Mesendoderm (in vitro differentiated cells): Measurements from ENCODE around the gene CPNE5. TPM values are rescaled to one million over a fixed set of nuclear protein-coding genes. Genes with fewer than 3 reads are reported as not detected.

ENCODE experiments used
- DNase-seq: peaks from one replicate; pipeline ENCODE4 v3.0.0; 2013
- H2AK5ac ChIP-seq: 2 replicates; pipeline ENCODE4 v1.6.1; 2013; ENCODE audit warnings: low read length, inconsistent platforms
- H2BK120ac ChIP-seq: 2 replicates; pipeline ENCODE4 v1.6.1; 2013; ENCODE audit warnings: low read depth, mild to moderate bottlenecking, low read length, moderate library complexity, mixed read lengths
- H2BK15ac ChIP-seq: replicated peaks from 2 replicates; pipeline ENCODE4 v1.6.1; 2013; ENCODE audit warnings: low read depth, mild to moderate bottlenecking, moderate library complexity
- H2BK5ac ChIP-seq: 2 replicates; pipeline ENCODE4 v1.6.1; 2013; ENCODE audit warnings: low read length, inconsistent platforms
- H3K18ac ChIP-seq: 2 replicates; pipeline ENCODE4 v1.6.1; 2013; ENCODE audit warnings: mild to moderate bottlenecking, low read length, mixed read lengths
- H3K23ac ChIP-seq: one replicate; pipeline ENCODE4 v1.6.1; 2013; ENCODE audit warnings: low read length
- H3K27ac ChIP-seq: 2 replicates; pipeline ENCODE4 v1.5.1; 2013; ENCODE audit warnings: low read depth, mild to moderate bottlenecking, inconsistent platforms, low read length, moderate library complexity
- H3K27me3 ChIP-seq: 2 replicates; pipeline ENCODE4 v1.6.1; 2013; ENCODE audit warnings: low read length, control low read depth, mild to moderate bottlenecking, inconsistent platforms; ENCODE audit not compliant: insufficient read depth, poor library complexity
- H3K36me3 ChIP-seq: 2 replicates; pipeline ENCODE4 v1.6.1; 2013; ENCODE audit warnings: low read length, inconsistent platforms; ENCODE audit not compliant: control insufficient read depth, insufficient read depth
- H3K4ac ChIP-seq: one replicate; pipeline ENCODE4 v1.6.1; 2013; ENCODE audit warnings: low read depth, mild to moderate bottlenecking, low read length, moderate library complexity
- H3K4me1 ChIP-seq: 2 replicates; pipeline ENCODE4 v1.6.1; 2013; ENCODE audit warnings: low read depth, low read length, inconsistent platforms; ENCODE audit not compliant: control insufficient read depth
- H3K4me2 ChIP-seq: 2 replicates; pipeline ENCODE4 v1.6.1; 2013; ENCODE audit warnings: low read length
- H3K4me3 ChIP-seq: 2 replicates; pipeline ENCODE4 v1.5.1; 2013; ENCODE audit warnings: mild to moderate bottlenecking, low read length
- H3K56ac ChIP-seq: one replicate; pipeline ENCODE4 v1.6.1; 2013; ENCODE audit warnings: low read length
- H3K79me1 ChIP-seq: 2 replicates; pipeline ENCODE4 v1.6.1; 2013; ENCODE audit warnings: low read length, inconsistent platforms
- H3K79me2 ChIP-seq: 2 replicates; pipeline ENCODE4 v1.6.1; 2013; ENCODE audit warnings: mild to moderate bottlenecking, low read length; ENCODE audit not compliant: control insufficient read depth, insufficient read depth
- H3K9ac ChIP-seq: 2 replicates; pipeline ENCODE4 v1.6.1; 2013; ENCODE audit warnings: low read length, inconsistent platforms
- H4K5ac ChIP-seq: one replicate; pipeline ENCODE4 v1.6.1; 2013; ENCODE audit warnings: low read length
- H4K8ac ChIP-seq: one replicate; pipeline ENCODE4 v1.6.1; 2013; ENCODE audit warnings: low read depth, mild to moderate bottlenecking, control low read depth, low read length, moderate library complexity
- WGBS: extraction: QIAGEN DNeasy Blood & Tissue Kit; methylation state at CpG from one replicate; pipeline ENCODE4 v1.1.7; 2013; ENCODE audit warnings: low lambda C conversion rate, missing lambda C conversion rate; ENCODE audit not compliant: insufficient coverage; ENCODE audit errors: extremely low coverage; 5-methylcytosine and 5-hydroxymethylcytosine counted together
- polyA plus RNA-seq, 2 experiments: library from polyadenylated mRNA; stranded (reverse); fragments of 200-250 nt; gene quantifications; one replicate each; pipeline ENCODE4 v1.2.3, GENCODE V29; 2013

Gene CPNE5
- 0.10 TPM for polyA plus RNA-seq (2013, experiment 1 of 2)
- 0.17 TPM for polyA plus RNA-seq (2013, experiment 2 of 2)

DNA sequence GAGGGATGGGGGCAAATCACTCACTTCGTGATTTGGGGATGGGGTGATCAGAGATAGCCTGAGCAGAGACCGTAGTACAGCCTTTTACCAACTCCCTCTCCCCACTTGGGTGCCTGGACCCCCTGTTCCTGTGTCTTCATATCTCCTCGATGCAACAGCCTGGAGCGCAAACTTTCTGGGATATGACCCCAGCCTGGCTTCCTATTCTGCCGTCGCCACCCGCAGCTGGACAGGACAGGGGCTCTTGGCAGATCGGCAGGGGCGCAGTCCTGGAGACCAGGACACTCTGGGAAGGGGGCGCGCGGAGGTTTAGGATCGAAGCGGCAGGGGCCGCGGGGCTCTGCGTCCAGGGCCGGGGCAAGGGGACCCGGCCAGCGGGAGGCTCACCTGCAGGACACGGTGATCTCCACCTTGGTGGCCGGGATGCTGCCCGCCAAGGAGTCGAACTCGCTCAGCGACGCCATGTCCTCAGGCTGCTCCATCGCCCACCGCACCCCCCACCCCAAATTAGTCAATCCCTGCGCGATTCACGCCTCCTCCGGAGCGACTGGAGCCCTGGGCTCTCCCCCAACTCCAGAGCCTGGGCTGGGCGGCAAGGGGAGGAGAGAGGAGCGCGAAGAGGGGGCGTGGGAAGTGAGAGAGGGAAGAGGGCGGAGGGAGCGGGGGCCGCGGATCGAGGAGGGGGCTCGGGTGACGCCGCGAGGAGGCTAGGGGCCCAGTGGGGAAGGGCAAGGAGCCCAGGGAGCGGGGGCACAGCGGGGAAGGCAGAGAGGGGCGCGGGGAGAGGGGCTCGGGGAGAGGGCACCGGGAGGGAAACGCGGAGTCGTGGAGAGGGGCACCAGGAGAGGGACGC lies at the start of gene CPNE5:
Gene CPNE5, minus strand, starts transcription at position 549 of the 853 bp plus-strand sequence. Its CDS starts 67 bp downstream, at position 482.
- no CpG with 5 or more reads among the region's 57 CpGs for WGBS
- Histone ChIP-seq H3K79me1 (no peaks in the 10 kb centered on the region), H3K27me3 (peaks cover 19% of the 10 kb centered on the region), H3K9ac (peak within 1 kb of the TSS; percentile 64), H3K4ac (no peak within 1 kb of the TSS), H2AK5ac (no peak within 1 kb of the TSS), H2BK15ac (no peak within 1 kb of the TSS), H3K56ac (peak within 1 kb of the TSS; percentile 73), H3K23ac (peak within 1 kb of the TSS; percentile 16), H3K4me3 (peak within 1 kb of the TSS; percentile 15), H3K27ac (no peak within 1 kb of the TSS), H2BK120ac (no peak within 1 kb of the TSS), H4K8ac (no peak within 1 kb of the TSS), H2BK5ac (no peak within 1 kb of the TSS), H3K36me3 (no peaks in the 10 kb centered on the region), H3K18ac (no peak within 1 kb of the TSS), H3K4me1 (no peaks in the 10 kb centered on the region), H3K4me2 (peak within 1 kb of the TSS; percentile 91), H4K5ac (no peak within 1 kb of the TSS), H3K79me2 (no peaks in the 10 kb centered on the region)
- peak; percentile 35 for DNase-seq

DNA sequence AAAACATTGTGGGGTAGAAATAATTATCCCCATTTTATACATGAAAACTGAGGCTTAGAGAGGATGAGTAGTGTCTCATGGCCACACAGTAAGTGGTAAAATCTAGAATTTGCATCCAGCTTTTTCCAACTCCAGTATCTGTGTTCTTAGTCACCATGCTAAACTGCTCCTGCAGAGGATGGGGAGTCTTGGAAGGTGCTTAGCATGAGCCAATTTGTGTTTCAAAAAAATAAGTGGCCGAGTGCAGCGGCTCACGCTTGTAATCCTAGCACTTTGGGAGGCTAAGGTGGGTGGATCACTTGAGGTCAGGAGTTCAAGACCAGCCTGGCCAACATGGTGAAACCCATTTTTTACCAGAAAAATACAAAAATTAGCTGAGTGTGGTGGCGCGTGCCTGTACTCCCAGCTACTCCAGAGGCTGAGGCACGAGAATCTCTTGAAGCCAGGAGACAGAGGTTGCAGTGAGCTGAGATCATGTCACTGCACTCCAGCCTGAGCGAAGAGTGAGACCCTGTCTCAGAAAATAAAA lies 48.9 kb upstream of the CPNE5 start:
- DNase-seq, result no peak
- Histone ChIP-seq H3K9ac (no peak overlapping the region), H3K79me1 (peaks cover 2% of the 10 kb centered on the region), H3K18ac (no peak overlapping the region), H3K79me2 (no peaks in the 10 kb centered on the region), H3K4me1 (no peaks in the 10 kb centered on the region), H3K23ac (no peak overlapping the region), H2BK120ac (no peak overlapping the region), H3K4me3 (no peak overlapping the region), H3K56ac (no peak overlapping the region), H2BK15ac (no peak overlapping the region), H4K8ac (no peak overlapping the region), H3K4ac (no peak overlapping the region), H3K27me3 (peaks cover 2% of the 10 kb centered on the region), H2BK5ac (no peak overlapping the region), H3K36me3 (no peaks in the 10 kb centered on the region), H3K4me2 (no peak overlapping the region), H4K5ac (no peak overlapping the region), H3K27ac (no peak overlapping the region), H2AK5ac (no peak overlapping the region)
- no CpG with 5 or more reads among the region's 7 CpGs for WGBS

DNA sequence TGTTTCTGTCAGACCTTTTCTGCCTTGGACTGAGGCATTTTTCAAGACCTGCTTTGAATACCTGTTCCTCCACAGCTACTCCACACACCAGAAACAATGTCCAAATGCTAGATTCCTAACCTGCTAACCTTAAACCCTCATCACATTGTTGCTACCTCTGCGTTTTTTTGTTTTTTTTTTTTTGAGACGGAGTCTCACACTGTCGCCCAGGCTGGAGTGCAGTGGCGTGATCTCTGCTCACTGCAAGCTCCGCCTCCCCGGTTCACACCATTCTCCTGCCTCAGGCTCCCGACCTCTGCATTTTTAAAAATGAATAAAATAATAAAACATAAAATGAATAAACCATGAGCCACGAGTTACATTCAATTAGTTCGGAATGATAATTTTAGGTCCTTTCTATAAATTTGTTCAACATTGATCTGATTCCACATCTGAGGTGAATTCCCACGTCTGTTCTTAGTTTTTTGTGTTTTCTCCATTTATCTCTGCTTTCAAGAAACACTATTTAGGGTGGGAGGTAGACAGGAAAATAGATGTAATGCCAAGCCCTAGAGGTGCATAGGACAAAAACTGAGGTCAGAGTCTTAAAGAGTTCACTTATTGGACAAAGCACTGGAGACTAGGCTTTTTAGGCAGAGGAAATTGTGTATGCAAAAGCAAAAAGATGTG lies 47.8 kb upstream of the CPNE5 start:
- no peak overlapping the region for H3K4ac ChIP-seq
- DNase-seq, result no peak
- H3K4me2 ChIP-seq, result no peak overlapping the region
- H3K27me3 ChIP-seq, result no peaks in the 10 kb centered on the region
- peaks cover 2% of the 10 kb centered on the region for H3K79me1 ChIP-seq
- H4K5ac ChIP-seq, result no peak overlapping the region
- H3K4me3 ChIP-seq, result no peak overlapping the region
- H2BK15ac ChIP-seq, result no peak overlapping the region
- no CpG with 5 or more reads among the region's 10 CpGs for WGBS
- no peak overlapping the region for H2AK5ac ChIP-seq
- H3K18ac ChIP-seq, result no peak overlapping the region
- H3K36me3 ChIP-seq, result no peaks in the 10 kb centered on the region
- no peak overlapping the region for H3K27ac ChIP-seq
- H3K9ac ChIP-seq, result peak overlapping the region; percentile 40
- H3K23ac ChIP-seq, result no peak overlapping the region
- no peak overlapping the region for H2BK120ac ChIP-seq
- no peaks in the 10 kb centered on the region for H3K79me2 ChIP-seq
- no peaks in the 10 kb centered on the region for H3K4me1 ChIP-seq
- peak overlapping the region; percentile 34 for H3K56ac ChIP-seq
- H4K8ac ChIP-seq, result no peak overlapping the region
- no peak overlapping the region for H2BK5ac ChIP-seq

DNA sequence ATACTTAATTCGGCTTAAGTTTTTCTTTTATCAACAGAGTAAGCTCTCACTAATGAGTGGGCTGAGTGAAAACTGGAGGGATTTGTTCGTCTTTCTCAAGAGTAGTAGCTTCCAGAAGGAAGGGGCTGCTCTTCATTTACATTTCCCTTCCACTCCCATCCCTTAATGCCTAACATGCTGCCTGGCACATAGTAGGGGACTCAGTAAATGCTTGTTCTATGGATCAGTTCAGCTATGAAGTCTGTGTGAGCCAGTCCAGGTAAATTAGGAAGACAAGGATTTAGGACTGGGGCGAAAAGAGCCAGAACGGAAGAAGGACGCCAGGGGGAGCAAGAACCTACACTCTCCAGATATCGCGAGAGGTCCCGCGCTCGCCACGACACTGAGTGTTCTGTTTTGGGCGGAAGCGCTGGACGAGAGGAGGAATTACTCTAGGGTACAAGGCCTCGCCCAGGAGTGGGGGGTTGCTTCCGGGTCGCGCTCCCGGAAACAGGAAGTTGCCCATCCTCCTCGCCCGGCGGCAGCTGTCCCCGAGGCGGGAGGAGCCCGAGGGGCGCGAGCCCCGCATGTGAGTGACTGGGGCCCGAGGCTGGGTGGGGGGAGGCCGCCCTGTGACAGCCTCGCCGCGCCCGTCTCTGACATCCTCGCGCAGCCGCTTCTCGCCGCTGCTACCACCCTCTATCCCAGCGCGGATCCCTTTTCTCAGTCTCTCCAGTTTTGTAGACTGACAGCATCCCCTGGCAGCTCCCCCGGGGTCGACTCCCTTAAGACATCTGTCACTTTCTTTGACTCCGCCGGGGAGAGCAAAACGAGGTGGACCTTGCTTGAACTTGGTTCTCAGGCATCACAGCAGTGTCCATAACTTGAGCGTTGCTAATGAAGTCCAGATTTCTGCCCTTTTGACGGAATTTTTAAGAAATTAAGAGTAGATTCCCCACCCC lies 46.5 kb upstream of the CPNE5 start, which contains the start of gene C6orf89:
Gene C6orf89, plus strand, starts transcription at position 492 of the 941 bp plus-strand sequence. CDS start 13,493 bp downstream, outside the sequence.
- Histone ChIP-seq H3K56ac (peak within 1 kb of the TSS; percentile 86), H3K27me3 (no peaks in the 10 kb centered on the region), H3K36me3 (no peaks in the 10 kb centered on the region), H3K79me1 (peaks cover 2% of the 10 kb centered on the region), H2BK120ac (no peak within 1 kb of the TSS), H2AK5ac (no peak within 1 kb of the TSS), H4K8ac (peak within 1 kb of the TSS; percentile 95), H2BK15ac (no peak within 1 kb of the TSS), H3K4ac (no peak within 1 kb of the TSS), H3K18ac (peak within 1 kb of the TSS; percentile 82), H3K4me2 (peak within 1 kb of the TSS; percentile 53), H3K27ac (no peak within 1 kb of the TSS), H3K79me2 (no peaks in the 10 kb centered on the region), H4K5ac (peak within 1 kb of the TSS; percentile 76), H3K9ac (peak within 1 kb of the TSS; percentile 80), H3K23ac (no peak within 1 kb of the TSS), H3K4me1 (no peaks in the 10 kb centered on the region), H2BK5ac (no peak within 1 kb of the TSS), H3K4me3 (peak within 1 kb of the TSS; percentile 76)
- WGBS, result no CpG with 5 or more reads among the region's 48 CpGs
- peak; percentile 99 for DNase-seq

DNA sequence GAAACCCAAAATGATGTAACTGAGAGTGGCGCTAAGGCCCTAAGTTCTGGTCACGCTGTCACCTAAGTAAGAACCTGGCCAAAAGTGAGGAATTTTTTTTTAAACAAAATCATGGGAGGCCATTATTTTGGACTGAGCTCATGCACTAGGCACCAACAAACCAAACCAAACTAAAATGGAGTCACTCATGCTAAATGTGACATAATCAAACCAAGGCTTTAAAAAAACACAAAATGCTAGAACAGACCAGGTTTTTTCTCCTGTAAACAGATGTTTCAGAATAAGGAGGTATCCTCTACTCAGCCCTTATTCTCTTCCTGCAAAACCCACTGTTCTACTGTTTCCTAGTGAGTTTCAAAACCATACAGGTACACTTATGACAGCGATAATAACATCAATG lies 45.4 kb upstream of the CPNE5 start:
- H3K18ac ChIP-seq, result no peak overlapping the region
- H3K4me3 ChIP-seq, result no peak overlapping the region
- H3K79me1 ChIP-seq, result peaks cover 2% of the 10 kb centered on the region
- H2AK5ac ChIP-seq, result no peak overlapping the region
- H3K4me2 ChIP-seq, result no peak overlapping the region
- H3K4ac ChIP-seq, result no peak overlapping the region
- H4K8ac ChIP-seq, result no peak overlapping the region
- H3K9ac ChIP-seq, result no peak overlapping the region
- no peaks in the 10 kb centered on the region for H3K36me3 ChIP-seq
- no peaks in the 10 kb centered on the region for H3K79me2 ChIP-seq
- H2BK15ac ChIP-seq, result no peak overlapping the region
- no peaks in the 10 kb centered on the region for H3K4me1 ChIP-seq
- H3K23ac ChIP-seq, result no peak overlapping the region
- H3K27ac ChIP-seq, result no peak overlapping the region
- no peak overlapping the region for H2BK5ac ChIP-seq
- no peak overlapping the region for H2BK120ac ChIP-seq
- WGBS, result no CpG with 5 or more reads among the region's 3 CpGs
- no peaks in the 10 kb centered on the region for H3K27me3 ChIP-seq
- no peak overlapping the region for H4K5ac ChIP-seq
- H3K56ac ChIP-seq, result no peak overlapping the region
- DNase-seq, result no peak
